NB4 (cell line): ENCODE results near the gene LCN15.
"Not testable (repeated sequence)": the region's sequence is repeated elsewhere in the genome, so short reads cannot be mapped to it uniquely, and the experiment has no call there.

Experiments used
- MAX ChIP-seq: IDR thresholded peaks from 2 replicates; pipeline ENCODE4 v1.6.1; 2011; ENCODE audit warnings: low read depth, low read length
- POLR2A ChIP-seq: IDR thresholded peaks from 2 replicates; pipeline ENCODE4 v1.6.1; 2011; ENCODE audit warnings: mild to moderate bottlenecking; ENCODE audit not compliant: insufficient read length; ENCODE audit errors: extremely low read depth
- TF ChIP-seq, protein P1 (sequence below): IDR thresholded peaks from one replicate; pipeline ENCODE4 v1.5.1; 2012; ENCODE audit warnings: low read depth, low read length

- TF ChIP-seq, protein P1, sequence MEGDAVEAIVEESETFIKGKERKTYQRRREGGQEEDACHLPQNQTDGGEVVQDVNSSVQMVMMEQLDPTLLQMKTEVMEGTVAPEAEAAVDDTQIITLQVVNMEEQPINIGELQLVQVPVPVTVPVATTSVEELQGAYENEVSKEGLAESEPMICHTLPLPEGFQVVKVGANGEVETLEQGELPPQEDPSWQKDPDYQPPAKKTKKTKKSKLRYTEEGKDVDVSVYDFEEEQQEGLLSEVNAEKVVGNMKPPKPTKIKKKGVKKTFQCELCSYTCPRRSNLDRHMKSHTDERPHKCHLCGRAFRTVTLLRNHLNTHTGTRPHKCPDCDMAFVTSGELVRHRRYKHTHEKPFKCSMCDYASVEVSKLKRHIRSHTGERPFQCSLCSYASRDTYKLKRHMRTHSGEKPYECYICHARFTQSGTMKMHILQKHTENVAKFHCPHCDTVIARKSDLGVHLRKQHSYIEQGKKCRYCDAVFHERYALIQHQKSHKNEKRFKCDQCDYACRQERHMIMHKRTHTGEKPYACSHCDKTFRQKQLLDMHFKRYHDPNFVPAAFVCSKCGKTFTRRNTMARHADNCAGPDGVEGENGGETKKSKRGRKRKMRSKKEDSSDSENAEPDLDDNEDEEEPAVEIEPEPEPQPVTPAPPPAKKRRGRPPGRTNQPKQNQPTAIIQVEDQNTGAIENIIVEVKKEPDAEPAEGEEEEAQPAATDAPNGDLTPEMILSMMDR = not testable (repeated sequence)
- TF ChIP-seq MAX, POLR2A: not testable (repeated sequence)
Measured at GRCh38 chr9:136788644-136789522, 24.6 kb upstream of the LCN15 start.
